Activated effector memory CD4-positive, alpha-beta T cell treated with anti-CD3 and anti-CD28 coated beads, Interleukin-2, amount 50 U/mL, for 16 hours (primary cell): ENCODE data around the gene REXO4.
"Not testable (repeated sequence)": the region's sequence is repeated elsewhere in the genome, so short reads cannot be mapped to it uniquely, and the experiment has no call there.

Source experiments
- DNase-seq: peaks from one replicate; pipeline ENCODE4 v3.0.0-alpha.2; 2020

REXO4 gene

GRCh38 chr9:133415170-133415569, 2.6 kb downstream of the REXO4 start:
- DNase-seq, result no peak

DNA sequence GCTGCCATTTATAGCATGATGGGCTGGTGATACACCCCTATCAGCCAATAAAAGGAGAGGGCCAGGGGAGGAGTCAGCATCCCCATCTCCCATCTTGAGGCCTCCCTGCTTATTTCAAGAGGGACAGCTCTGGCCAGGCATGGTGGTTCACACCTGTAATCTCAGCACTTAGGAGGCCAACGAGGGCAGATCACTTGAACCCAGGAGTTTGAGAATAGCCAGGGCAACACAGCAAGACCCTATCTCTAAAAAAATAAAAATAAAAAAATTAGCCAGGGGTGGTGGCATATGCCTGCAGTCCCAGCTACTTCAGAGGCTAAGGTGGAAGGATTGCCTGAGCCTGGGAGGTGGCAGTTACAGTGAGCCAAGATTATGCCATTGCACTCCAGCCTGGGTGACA, 9.8 kb downstream of the REXO4 start:
- DNase-seq, result no peak

DNA sequence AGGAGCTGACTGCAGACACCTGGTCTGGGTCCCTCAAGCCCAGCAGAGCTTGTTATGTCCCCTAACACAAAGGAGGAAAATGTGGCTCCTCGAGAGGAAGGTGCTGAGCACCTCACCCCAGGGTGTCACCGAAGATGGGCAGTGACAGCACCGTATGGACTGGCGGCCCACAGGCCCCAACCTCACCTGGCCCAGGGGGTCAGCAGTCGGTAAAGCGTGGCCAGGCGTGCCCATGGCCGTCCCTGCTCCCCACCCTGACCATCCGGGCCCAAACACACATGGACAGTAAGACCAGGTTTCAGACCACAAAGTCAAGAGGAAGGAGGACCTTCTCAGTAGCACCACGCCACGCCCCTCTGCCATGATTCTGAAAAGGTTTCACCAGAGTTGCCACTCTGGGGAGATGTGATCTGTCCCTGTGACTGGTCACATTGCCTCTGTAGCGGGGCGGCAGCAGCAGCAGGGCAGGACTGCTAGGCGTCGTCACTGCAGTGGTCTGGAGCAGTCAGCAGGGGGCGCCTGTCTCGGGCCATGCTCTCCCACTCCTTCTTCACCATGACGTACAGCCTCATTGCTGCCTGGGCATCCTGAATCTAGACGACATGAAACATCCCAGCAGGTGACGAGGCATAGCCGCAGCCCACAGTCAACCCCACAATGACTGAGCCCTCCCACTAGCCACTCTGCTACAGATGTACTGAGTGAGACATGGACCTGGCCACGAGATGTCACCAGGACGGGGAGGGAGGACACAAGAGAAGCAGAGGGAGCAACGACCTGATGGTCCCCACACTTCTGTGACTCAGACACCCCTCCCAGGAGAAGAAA, 11.1 kb downstream of the REXO4 start:
- DNase-seq, result peak; percentile 92

- DNase-seq, result no peak
These were observed 12.0 kb downstream of the REXO4 start for GRCh38 chr9:133405508-133406438.

GRCh38 chr9:133404454-133405002, 13.3 kb downstream of the REXO4 start:
- no peak for DNase-seq

GRCh38 chr9:133403766-133404453, 13.9 kb downstream of the REXO4 start:
- DNase-seq, result peak; percentile 84

DNA sequence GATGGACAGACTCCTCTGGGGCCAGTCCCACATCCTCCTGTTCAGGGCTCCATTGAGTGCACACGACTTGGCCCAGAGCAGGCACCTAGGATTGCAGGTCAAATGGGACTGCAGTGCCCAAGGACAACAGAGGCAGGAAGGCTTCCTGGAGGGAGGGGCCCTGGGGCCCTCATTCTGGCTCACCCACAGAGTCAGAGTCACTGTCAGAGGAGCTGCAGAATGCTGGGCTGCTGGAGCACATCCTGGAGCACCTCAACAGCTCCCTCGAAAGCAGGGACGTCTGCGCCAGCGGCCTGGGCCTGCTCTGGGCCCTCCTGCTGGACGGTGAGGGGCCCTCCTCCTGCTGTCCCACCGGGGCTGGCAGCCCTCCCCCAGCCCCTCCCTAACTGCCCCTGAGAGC, 15.1 kb downstream of the REXO4 start:
- no peak for DNase-seq

DNA sequence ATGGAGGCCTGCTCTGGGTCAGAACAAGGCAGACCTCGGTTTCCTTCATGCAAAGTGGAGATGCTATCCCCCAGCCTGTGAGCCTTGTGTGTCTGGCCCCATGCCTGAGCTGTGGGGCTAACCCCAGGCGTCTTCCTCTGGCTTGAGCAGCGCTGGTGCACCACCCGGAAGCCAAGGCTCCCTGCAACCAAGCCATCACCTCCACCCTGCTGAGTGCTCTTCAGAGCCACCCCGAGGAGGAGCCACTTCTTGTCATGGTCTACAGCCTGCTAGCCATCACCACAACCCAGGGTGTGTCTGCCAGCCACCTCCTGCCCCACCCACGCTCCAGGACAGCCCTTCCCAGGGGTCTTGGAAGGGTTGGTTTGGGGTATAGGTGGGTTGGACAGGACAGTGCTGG, 16.2 kb downstream of the REXO4 start:
- no peak for DNase-seq

- DNase-seq, result no peak
These were observed 17.5 kb downstream of the REXO4 start for GRCh38 chr9:133400292-133400691.

DNA sequence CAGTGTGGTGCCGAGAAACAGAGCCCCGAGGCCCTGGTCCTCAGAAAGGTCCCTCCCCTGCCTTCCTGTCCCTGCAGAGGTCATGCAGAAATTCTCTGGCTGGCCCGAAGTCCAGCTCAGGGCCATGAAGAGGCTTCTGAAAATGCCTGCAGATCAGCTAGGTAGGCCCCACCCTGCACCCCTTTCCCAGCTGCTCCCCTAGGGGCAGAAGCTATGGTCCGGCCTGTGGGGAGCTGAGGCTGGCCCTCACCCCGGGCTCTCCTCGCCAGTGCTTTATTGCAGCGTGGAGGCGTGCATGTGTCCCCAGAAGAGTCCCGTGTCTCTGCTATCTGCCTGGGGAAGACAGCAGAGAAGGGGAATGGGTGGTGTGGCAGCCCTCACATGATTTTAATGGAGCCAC, 19.9 kb downstream of the REXO4 start:
- DNase-seq, result no peak

GRCh38 chr9:133397370-133397769, 20.4 kb downstream of the REXO4 start:
- no peak for DNase-seq

- DNase-seq, result no peak
These were observed 20.9 kb downstream of the REXO4 start for GRCh38 chr9:133396952-133397351.

- no peak for DNase-seq
These were observed 23.0 kb downstream of the REXO4 start for GRCh38 chr9:133394687-133395271.

DNA sequence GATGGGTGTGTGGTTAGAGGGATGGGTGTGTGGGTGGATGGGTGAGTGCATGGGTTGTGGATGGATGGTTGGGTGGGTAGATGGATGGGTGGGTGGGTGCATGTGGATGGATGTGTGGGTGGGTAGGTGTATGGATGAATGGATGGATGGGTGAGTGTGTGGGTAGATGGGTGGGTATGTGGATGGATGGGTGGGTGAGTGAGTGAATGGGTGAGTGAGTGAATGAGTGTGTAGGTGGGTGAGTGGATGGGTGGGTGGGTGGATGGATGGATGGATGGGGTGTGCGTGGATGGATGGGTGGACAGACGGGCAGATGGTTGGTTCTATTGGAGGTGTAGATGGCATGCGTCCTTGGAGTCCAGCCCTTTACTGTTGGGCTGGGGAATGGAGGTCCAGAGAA, 24.4 kb downstream of the REXO4 start:
- no peak for DNase-seq

- DNase-seq, result not testable (repeated sequence)
These were observed 25.5 kb downstream of the REXO4 start for GRCh38 chr9:133392308-133392707.

- not testable (repeated sequence) for DNase-seq
These were observed 26.4 kb downstream of the REXO4 start for GRCh38 chr9:133391449-133391848.

GRCh38 chr9:133390713-133391112, 27.1 kb downstream of the REXO4 start:
- DNase-seq, result no peak

DNA sequence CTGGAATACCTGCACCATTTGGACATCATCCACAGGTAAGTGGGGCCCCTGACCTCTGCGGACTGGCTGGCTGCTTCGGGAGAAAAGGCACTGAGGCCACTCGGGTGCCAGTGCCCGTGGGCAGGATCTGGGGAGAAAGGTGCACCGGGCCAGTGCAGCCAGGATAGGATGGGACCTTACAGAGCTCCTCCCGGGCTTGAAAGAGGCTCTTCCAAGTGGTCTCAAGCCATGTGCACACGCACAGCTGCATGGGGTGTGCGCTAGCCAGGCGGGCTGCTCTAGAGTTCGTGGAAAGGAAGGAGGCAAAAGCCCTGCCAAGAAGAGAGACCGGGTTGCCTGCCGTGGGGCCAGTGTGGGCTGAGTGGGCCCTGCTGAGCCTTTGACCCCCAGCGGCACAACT, 28.2 kb downstream of the REXO4 start:
- DNase-seq, result no peak

DNA sequence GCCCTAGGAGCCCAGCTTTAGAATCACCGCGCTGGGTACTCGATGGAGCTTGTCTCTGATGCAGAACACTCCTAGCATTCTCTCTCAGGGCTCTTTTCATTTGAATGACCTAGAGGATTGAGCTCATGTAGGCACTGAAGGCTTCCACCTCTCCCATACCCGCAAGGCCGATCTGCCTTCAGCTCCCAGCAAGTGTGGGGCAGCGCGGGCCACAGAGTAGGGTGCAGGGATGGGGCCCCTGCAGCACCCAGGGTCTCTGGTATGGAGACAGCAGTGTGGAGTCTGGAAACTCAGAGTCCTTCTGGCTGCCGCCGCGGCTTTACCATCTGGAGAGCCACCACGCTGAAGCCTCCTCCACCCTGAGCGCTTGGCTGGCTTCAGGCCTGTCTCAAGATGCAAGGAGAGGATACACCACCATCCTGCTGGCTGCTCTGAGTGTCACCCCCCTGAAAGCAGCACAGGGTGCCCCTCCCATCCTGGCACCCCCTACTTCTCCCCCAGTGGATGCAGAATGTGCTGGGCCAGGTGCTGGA, 28.7 kb downstream of the REXO4 start:
- no peak for DNase-seq

DNA sequence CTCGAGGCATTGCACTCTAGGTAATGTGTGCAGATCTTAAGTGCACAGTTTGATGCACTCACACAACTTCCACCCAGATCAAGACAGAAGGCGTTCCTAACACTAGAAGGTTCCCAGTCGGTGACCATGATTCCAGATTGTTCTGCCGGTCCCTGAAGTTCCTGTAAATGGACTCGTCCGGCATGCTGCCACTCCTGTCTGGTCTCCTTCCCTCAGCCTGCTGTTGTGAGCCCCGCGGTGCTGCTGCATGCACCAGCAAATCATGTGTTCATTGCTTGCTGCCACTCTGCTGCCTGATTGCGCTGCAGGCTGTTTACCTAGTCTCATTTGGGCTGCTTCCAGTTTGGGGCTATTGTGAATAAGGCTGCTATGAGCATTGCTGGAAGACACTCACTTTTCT, 30.1 kb downstream of the REXO4 start:
- DNase-seq, result no peak

GRCh38 chr9:133386338-133386737, 31.5 kb downstream of the REXO4 start:
- no peak for DNase-seq

GRCh38 chr9:133385452-133385851, 32.4 kb downstream of the REXO4 start:
- DNase-seq, result no peak
